Measurements from ENCODE around the gene TNRC6C. TPM values are rescaled to one million over a fixed set of nuclear protein-coding genes. Genes with fewer than 3 reads are reported as not detected.

Gene TNRC6C
- total RNA-seq, 1 donor from 2014 or later, result 64.7 TPM

DNA sequence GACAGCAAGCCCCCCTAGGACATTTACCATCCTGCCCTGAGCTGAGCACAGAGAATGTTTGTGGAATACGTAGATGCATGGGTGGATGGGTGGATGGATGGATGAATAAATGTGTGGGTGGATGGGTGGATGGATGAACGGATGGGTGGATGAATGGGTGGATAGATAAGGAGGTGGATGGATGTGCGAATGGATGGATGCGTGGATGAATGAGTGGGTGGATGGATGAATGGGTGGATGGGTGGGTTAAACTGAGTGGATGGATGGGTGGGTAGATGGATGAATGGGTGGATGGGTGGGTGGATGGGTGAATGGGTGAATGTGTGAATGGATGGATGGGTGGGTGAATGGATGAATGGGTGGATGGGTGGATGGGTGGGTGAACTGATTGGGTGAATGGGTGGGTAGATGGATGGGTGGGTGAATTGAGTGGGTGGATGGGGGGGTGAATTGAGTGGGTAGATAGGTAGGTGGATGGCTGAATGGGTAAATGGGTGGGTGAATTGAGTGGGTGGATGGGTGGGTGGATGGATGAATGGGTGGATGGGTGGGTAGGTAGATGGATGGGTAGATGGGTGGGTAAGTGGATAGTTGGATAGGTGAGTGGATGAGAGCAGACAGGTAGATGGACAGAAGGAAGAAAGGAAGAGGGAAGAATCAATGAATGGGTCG, 164.9 kb downstream of the TNRC6C start:
- peak overlapping the region; percentile 16 for H3K4me3 Mint-ChIP-seq (ENCODE audit: unreplicated experiment)
- peaks cover 4% of the 10 kb centered on the region for H3K27me3 Mint-ChIP-seq (ENCODE audit: unreplicated experiment)
- no peak overlapping the region for H3K27ac Mint-ChIP-seq (ENCODE audit: unreplicated experiment)
- no peak for DNase-seq
- H3K36me3 Mint-ChIP-seq (ENCODE audit: unreplicated experiment), result no peaks in the 10 kb centered on the region
- peaks cover 2% of the 10 kb centered on the region for H3K9me3 Mint-ChIP-seq (ENCODE audit: unreplicated experiment)
- H3K4me1 Mint-ChIP-seq (ENCODE audit: low read depth, unreplicated experiment), result no peaks in the 10 kb centered on the region
- TF ChIP-seq, protein P1, sequence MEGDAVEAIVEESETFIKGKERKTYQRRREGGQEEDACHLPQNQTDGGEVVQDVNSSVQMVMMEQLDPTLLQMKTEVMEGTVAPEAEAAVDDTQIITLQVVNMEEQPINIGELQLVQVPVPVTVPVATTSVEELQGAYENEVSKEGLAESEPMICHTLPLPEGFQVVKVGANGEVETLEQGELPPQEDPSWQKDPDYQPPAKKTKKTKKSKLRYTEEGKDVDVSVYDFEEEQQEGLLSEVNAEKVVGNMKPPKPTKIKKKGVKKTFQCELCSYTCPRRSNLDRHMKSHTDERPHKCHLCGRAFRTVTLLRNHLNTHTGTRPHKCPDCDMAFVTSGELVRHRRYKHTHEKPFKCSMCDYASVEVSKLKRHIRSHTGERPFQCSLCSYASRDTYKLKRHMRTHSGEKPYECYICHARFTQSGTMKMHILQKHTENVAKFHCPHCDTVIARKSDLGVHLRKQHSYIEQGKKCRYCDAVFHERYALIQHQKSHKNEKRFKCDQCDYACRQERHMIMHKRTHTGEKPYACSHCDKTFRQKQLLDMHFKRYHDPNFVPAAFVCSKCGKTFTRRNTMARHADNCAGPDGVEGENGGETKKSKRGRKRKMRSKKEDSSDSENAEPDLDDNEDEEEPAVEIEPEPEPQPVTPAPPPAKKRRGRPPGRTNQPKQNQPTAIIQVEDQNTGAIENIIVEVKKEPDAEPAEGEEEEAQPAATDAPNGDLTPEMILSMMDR (IDR thresholded peaks at IDR 0.05; ENCODE audit: partially characterized antibody, unreplicated experiment), result no peak

DNA sequence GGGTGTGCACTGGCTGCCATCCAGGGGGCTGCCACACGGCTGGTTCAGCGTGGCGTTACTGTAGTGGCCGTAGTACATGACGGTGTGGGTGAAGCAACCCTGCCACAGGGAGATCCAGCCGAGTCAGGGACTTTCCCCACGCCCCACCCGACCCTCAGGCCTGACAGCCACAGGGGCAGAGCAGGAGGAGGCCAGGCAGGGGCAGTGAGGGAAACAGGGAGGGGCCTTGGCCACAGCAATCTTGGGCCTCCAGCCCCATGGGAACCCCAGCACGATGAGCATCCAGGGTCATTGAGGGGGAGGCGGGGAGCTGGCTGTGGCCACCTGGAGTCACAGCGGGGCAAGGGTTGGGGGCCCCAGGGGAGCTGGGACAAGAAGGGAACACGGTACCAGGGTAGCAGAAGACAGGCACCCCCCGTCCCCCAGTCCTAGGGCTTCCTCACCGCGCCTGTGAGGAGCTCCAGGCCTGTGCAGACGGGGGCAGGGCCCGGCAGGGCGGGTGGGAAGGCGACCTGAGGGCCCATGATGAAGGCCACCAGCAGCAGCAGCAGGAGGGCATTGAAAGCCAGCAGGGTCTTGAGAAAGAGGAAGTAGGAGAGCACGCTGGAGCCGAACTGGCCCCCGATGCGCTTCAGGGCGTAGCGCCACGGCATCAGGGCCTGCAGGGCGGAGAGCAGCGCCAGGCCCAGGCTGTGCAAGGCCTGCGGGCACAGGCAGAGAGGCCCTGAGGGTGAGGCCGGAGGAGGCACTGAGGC, 165.8 kb downstream of the TNRC6C start:
- peaks cover 4% of the 10 kb centered on the region for H3K9me3 Mint-ChIP-seq (ENCODE audit: unreplicated experiment)
- no peak overlapping the region for H3K4me3 Mint-ChIP-seq (ENCODE audit: unreplicated experiment)
- no peak overlapping the region for H3K27ac Mint-ChIP-seq (ENCODE audit: unreplicated experiment)
- H3K27me3 Mint-ChIP-seq (ENCODE audit: unreplicated experiment), result peaks cover 9% of the 10 kb centered on the region
- no peaks in the 10 kb centered on the region for H3K36me3 Mint-ChIP-seq (ENCODE audit: unreplicated experiment)
- TF ChIP-seq, protein P1 (IDR thresholded peaks at IDR 0.05; ENCODE audit: partially characterized antibody, unreplicated experiment), result no peak
- H3K4me1 Mint-ChIP-seq (ENCODE audit: low read depth, unreplicated experiment), result no peaks in the 10 kb centered on the region
- peak; percentile 21 for DNase-seq

DNA sequence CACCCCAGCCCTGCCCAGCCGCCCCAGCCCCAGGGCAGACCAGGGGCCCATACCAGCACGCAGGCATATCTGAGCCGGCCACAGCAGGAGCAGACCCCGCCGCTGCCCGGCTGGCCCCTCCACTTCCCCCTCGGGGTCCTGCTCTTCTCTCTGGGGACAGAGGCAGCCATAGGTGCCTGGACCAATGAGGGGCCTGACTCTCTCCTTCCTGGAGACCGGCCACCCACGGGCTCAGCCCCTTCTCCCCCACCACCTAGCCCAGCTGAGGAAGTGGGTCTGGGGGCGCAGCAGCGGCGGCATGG, 166.3 kb downstream of the TNRC6C start:
- Mint-ChIP-seq H3K36me3 (ENCODE audit: unreplicated experiment) (no peaks in the 10 kb centered on the region), H3K4me3 (ENCODE audit: unreplicated experiment) (no peak overlapping the region), H3K27ac (ENCODE audit: unreplicated experiment) (no peak overlapping the region), H3K27me3 (ENCODE audit: unreplicated experiment) (peaks cover 12% of the 10 kb centered on the region), H3K4me1 (ENCODE audit: low read depth, unreplicated experiment) (no peaks in the 10 kb centered on the region), H3K9me3 (ENCODE audit: unreplicated experiment) (peaks cover 4% of the 10 kb centered on the region)
- no peak for DNase-seq
- TF ChIP-seq, protein P1 (IDR thresholded peaks at IDR 0.05; ENCODE audit: partially characterized antibody, unreplicated experiment), result no peak

DNA sequence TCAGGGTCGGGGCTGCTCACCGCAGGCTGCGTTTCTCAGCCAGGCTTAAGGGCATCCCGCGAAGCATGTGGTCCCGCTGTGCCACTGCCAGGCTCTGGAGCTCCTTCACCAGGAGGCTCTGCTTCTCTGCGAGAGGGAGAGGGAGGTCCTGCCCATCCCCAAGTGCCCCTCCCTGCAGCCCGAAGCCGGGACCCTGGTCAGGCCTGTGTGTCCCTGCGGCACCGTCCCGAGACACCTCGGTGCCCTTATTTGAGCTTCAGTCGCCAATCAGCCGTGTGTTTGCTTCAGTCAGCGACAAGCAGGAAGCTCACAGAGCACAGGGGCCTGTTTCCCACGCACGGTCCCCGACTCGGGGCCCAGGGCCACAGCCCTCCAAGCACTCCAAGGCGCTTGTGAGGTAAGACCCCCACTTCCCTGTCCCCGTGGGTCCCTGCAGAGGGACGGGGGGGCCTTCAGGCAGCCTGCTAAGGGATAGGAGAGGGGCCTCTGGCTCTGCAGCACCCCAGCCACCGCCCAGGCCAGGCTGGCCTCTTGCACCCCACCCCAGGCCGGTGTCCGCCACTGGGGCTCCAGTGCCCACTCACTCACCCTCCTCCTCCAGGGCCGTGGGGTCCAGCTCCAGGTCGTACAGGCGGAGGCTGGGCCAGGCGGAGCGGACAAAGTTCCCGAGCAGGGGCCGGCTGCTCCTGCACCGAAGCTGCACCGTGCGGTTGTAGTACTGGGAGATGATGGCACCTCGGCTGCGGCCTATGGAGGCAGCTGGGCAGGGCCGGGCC, 166.8 kb downstream of the TNRC6C start:
- H3K27ac Mint-ChIP-seq (ENCODE audit: unreplicated experiment), result no peak overlapping the region
- H3K9me3 Mint-ChIP-seq (ENCODE audit: unreplicated experiment), result peaks cover 4% of the 10 kb centered on the region
- no peaks in the 10 kb centered on the region for H3K36me3 Mint-ChIP-seq (ENCODE audit: unreplicated experiment)
- no peaks in the 10 kb centered on the region for H3K4me1 Mint-ChIP-seq (ENCODE audit: low read depth, unreplicated experiment)
- TF ChIP-seq, protein P1 (IDR thresholded peaks at IDR 0.05; ENCODE audit: partially characterized antibody, unreplicated experiment), result no peak
- peaks cover 15% of the 10 kb centered on the region for H3K27me3 Mint-ChIP-seq (ENCODE audit: unreplicated experiment)
- no peak for DNase-seq
- H3K4me3 Mint-ChIP-seq (ENCODE audit: unreplicated experiment), result no peak overlapping the region
